Aorta (tissue), 5 donors: ENCODE data around the gene PPL. TPM values are rescaled to one million over a fixed set of nuclear protein-coding genes. Genes with fewer than 3 reads are reported as not detected.

Experiments
- ATAC-seq: fragments of 200-7000 bp; cut with Tn5 transposase; one replicate; pipeline ENCODE4 v1.9.1; 2022; ENCODE audit warnings: moderate library complexity; ENCODE audit not compliant: low FRiP score
- DNase-seq, 2 donors: peaks; one replicate each; pipeline ENCODE4 v3.0.0-alpha.2; 2020
- H3K27ac ChIP-seq, 2 donors: one replicate each; pipeline ENCODE4 v1.5.1; 2013; ENCODE audit warnings: low read length in 2 of 2, mild to moderate bottlenecking in 2 of 2, moderate library complexity in 2 of 2, control low read depth in 1 of 2, inconsistent platforms in 1 of 2, low read depth in 1 of 2
- H3K27me3 ChIP-seq, 2 donors: one replicate each; pipeline ENCODE4 v1.6.1; 2013; ENCODE audit warnings: control low read depth in 1 of 2, low read length in 1 of 2, mild to moderate bottlenecking in 1 of 2, moderate library complexity in 1 of 2; ENCODE audit not compliant: insufficient read depth in 2 of 2, control insufficient read depth in 1 of 2
- H3K36me3 ChIP-seq, 2 donors: one replicate each; pipeline ENCODE4 v1.6.1; 2013; ENCODE audit warnings: control low read depth in 1 of 2, low read length in 1 of 2, mild to moderate bottlenecking in 1 of 2; ENCODE audit not compliant: insufficient read depth in 2 of 2, control insufficient read depth in 1 of 2
- H3K4me1 ChIP-seq, 2 donors: one replicate each; pipeline ENCODE4 v1.6.1; 2013; ENCODE audit warnings: low read length in 2 of 2, control low read depth in 1 of 2, mild to moderate bottlenecking in 1 of 2, moderate library complexity in 1 of 2; ENCODE audit not compliant: insufficient read depth in 2 of 2, control insufficient read depth in 1 of 2
- H3K4me3 ChIP-seq, 2 donors: one replicate each; pipeline ENCODE4 v1.5.1; 2013; ENCODE audit warnings: low read length in 2 of 2, control low read depth in 1 of 2, mild to moderate bottlenecking in 1 of 2
- H3K9me3 ChIP-seq: one replicate; pipeline ENCODE4 v1.6.1; 2013; ENCODE audit warnings: mild to moderate bottlenecking, low read length; ENCODE audit not compliant: control insufficient read depth
- WGBS, 2 donors: extraction: QIAGEN DNeasy Blood & Tissue Kit; methylation state at CpG; one replicate each; pipeline ENCODE4 v1.1.7; 2013; 5-methylcytosine and 5-hydroxymethylcytosine counted together
- intact Hi-C, 2 donors: fragments of 100-400 bp; cut with DNase I; formaldehyde crosslinking; loops; one replicate each; pipeline versions ENCODE4 v1.14.2 to v1.15.0; 2022
- polyA plus RNA-seq, 2 donors: library from polyadenylated mRNA; stranded (reverse); fragments of 200-250 nt; gene quantifications; one replicate each; pipeline ENCODE4 v1.2.3, GENCODE V29; 2013
- total RNA-seq, 2 donors: library from RNA; stranded (reverse); fragmentation: NEBNext Ultra II Directional; extraction: Animal tissue kit (Norgen Biotek cat#: 25700); gene quantifications; one replicate each; pipeline ENCODE4 v1.2.1, GENCODE V29; 2021
- donor health status: healthy with polysubstance abuse.
- donor health status: Bipolar disorder and iron deficiency.
- donor health status: DM: no; HTN: no; CAD: no.
- donor health status: DM: no; HTN: no; CAD: no.
- donor health status: DM: yes; HTN: yes; CAD: no.

Gene PPL
- total and polyA plus RNA-seq, 4 donors: 5.9 to 23.9 (median 17.4) TPM

DNA sequence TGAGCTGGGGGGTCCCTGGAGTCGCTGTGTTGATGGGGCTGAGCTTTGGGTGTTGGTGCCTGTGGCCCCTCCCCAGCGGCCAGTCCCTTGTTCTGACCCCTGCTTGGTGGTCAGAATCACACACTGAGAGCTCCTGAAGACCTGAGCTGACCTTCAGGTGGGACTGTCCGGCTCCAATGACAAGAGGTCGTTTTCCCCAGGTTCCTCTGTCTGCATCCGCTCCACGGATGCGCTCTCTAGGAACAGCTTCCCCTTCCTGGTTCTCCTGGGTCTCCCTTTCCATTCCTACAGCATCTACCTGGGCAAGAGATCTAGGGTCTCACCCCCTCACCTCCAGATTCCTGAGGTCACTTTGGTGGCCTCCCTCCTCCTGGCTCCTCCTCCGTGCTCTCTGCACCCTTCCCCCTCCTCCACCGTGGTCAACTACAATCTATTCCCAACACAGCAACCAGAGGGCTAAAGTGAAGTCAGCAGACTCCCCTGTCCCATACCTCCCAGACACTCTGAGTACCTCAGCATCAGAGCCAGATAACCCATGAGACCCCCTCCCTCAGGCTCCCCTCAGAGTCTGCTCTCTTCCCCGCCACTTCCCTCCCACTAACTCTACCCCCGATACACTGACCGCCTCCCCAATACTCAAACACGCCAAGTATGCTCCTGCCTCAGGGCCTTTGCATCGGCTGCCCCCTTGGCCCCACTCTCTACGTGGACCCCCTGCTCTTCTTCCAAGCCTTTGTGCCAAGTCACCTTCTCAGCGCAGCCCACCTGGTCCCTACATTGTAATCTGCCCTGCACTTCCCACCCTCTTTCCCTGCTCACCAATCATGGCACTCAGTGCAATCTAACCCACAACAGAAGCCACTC, 12.2 kb upstream of the PPL start:
- ATAC-seq (no peak), DNase-seq (no peak)
- Histone ChIP-seq H3K9me3 (no peaks in the 10 kb centered on the region), H3K27ac (no peak overlapping the region), H3K4me3 (no peak overlapping the region), H3K27me3 (no peaks in the 10 kb centered on the region), H3K4me1 (peaks cover 0 to 4% of the 10 kb centered on the region in 2 donors), H3K36me3 (no peaks in the 10 kb centered on the region)
- intact Hi-C loops: loop anchor here in 1 of 2 donors (10.0 kb wide), 1 partner anchor 146 kb away; the partner anchor contains the start of gene EEF2KMT
- WGBS, 2 donors: 76 to 79% methylated on average over 16 of the region's 16 CpGs

DNA sequence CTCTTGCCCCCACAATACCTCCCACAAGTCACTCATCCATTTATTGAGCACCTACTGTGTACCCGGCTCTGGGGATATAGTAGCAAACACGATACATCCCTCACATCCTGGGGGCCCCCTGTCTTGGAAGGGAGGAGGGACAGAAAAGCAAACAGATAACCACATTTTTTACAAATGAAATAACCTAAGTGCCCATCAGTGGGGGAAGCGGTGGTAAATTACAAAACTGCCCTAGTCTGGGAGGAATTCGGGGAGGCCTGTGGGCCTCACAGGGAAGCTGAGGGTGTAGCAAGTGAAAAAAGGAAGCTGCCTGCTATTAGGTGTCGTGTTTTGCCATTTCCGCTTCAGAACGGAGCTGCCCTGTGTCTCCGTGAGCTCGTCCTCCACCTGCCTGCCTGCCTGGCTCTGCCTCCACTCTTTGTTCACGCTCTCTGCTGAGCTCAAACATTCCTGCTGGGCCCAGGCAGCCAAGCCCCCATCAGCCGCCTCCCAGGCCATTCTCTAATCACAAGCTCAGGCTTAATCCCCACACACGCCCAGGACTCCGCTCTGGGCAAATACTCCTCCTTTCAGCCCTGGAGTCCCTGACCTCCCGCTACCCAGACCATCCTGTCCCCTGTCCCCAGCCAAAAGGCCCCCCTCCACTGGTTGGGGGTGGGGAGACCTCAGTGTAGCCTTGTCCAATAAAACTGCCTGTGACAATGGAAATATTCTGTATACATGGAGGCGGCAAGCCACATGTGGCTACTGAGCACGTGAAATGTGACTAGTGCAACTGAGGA, 11.0 kb upstream of the PPL start:
- Histone ChIP-seq H3K36me3 (no peaks in the 10 kb centered on the region), H3K9me3 (no peaks in the 10 kb centered on the region), H3K4me3 (no peak overlapping the region), H3K4me1 (peaks cover 0 to 4% of the 10 kb centered on the region in 2 donors), H3K27ac (no peak overlapping the region), H3K27me3 (no peaks in the 10 kb centered on the region)
- ATAC-seq: no peak
- intact Hi-C loops: loop anchor here in 1 of 2 donors (10.0 kb wide), 1 partner anchor 147 kb away; the partner anchor contains the start of gene EEF2KMT
- WGBS, 2 donors: 86 to 88% methylated on average over 16 of the region's 16 CpGs
- peak in 1 of 2 donors; percentile 35 for DNase-seq

DNA sequence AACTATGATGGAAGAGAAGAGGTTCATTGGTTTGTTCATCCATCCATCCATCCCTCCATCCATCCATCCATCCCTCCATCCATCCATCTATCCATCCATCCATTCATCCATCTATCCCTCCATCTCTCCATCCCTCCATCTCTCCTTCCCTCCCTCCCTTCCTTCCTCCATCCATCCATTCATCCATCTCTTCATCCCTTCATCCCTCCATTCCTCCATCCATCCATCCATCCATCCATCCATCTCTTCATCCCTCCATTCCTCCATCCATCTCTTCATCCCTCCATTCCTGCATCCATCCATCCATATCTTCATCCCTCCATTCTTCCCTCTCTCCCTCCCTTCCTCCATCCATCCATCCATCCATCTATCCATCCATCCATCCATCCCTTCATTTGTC, 10.0 kb upstream of the PPL start:
- Histone ChIP-seq H3K36me3 (no peaks in the 10 kb centered on the region), H3K4me3 (no peak overlapping the region), H3K27ac (no peak overlapping the region), H3K27me3 (no peaks in the 10 kb centered on the region), H3K4me1 (peaks cover 0 to 4% of the 10 kb centered on the region in 2 donors), H3K9me3 (no peaks in the 10 kb centered on the region)
- ATAC-seq (no peak), DNase-seq (no peak)
- intact Hi-C loops: loop anchor here in 1 of 2 donors (10.0 kb wide), 1 partner anchor 148 kb away; the partner anchor contains the start of gene EEF2KMT

DNA sequence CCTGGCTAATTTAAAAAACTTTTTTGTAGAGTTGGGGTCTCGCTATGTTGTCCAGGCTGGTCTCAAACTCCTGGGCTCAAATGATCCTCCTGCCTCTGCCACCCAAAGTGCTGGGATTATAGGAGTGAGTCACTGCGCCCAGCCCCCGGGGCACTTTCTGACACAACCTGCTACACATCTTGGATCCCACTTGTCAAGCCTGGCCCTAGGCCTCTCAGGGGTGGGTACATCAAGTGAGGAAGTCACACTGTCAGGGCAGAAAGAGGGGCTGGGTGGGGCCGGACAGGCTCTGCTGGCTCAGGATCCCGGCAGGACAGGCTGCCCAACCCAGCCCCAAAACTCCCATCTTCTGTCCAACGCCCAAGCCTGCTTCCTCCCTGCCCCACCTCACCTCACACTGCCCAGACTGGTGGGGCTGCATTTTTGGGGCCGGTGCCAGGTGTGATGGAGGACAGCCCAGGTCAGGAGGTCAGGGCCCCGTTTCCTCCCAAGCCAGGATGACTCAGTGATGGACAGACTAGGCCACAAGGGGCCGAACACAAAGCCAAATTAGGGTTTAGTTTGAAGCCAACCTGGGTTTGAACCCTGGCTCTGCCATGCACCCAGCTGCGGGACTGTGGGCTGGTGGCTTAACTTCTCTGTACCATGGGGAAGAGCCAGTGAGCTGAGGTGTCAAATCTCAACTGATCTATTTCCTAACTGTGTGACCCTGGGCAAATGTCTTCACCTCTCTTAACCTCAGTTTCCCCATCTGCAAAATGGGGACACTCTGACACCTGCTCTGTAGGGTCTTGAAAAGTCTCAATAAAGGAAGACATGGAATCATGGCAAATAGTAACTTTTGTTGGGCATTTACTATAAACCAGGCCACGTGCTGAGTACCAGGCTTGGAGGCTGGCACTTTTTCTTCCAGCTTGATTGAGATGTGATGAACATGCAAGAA, 8.9 kb upstream of the PPL start:
- peak; percentile 56 to 79 for DNase-seq
- intact Hi-C loops: loop anchor here in 1 of 2 donors (10.0 kb wide), 1 partner anchor 149 kb away; the partner anchor contains the start of gene EEF2KMT
- Histone ChIP-seq H3K4me3 (no peak overlapping the region), H3K27ac (peak overlapping the region in 1 of 2 donors; percentile 82), H3K27me3 (no peaks in the 10 kb centered on the region), H3K36me3 (no peaks in the 10 kb centered on the region), H3K4me1 (peaks cover 0 to 4% of the 10 kb centered on the region in 2 donors), H3K9me3 (no peaks in the 10 kb centered on the region)
- 57 to 65% methylated on average over 11 of the region's 11 CpGs for WGBS, 2 donors
- no peak for ATAC-seq

DNA sequence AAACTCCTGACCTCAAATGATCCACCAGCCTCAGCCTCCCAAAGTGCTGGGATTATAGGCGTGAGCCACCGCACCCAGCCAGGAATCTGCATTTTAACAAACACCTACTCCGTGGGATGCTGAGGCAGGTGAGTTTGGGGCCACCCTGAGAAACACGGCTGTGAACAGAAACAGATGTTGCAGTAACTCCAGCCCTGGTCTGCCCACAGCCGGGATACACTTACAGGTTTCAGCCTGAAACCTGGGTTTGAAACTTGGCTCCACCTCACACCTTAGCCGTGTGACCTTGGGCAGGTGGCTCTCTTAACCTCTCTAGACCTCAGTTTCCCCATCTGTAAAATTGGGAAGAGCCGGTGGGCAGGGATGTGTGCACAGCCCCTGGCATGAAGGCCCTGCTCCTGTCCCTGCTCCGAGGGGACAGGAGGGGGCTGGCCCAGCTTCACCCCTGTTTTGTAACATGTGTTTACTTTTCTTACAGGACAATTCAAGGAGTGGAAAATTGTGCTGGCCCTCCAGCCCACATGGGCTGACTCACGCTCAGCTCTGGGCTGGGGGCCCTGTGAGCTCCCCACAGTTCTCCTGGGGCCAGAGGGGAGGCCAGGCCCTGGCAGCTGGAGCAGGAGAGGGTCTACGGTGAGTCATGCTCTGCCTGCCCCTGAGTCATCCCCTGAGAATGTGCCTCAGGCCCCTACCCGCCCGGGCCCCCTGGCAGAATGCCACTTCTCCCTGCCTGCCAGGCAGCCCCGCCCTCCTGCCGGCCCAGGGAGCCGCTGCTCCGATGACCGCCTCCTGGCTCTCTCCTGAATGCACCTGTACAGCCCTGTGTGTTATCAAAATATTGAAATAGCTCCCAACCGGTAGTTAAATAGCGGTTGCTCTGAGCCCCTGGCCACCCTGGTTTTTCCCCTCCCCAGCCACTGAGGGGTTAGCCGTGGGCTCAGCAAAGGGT, 7.7 kb upstream of the PPL start:
- Histone ChIP-seq H3K4me1 (peaks cover 0 to 4% of the 10 kb centered on the region in 2 donors), H3K36me3 (no peaks in the 10 kb centered on the region), H3K9me3 (no peaks in the 10 kb centered on the region), H3K27ac (peak overlapping the region; percentile 82 to 84), H3K4me3 (no peak overlapping the region), H3K27me3 (no peaks in the 10 kb centered on the region)
- intact Hi-C loops: loop anchor here (5.0 to 10.0 kb wide), 2 partner anchors 97 to 150 kb away; partner anchors contain the start of genes GLYR1 (in 2 of the 2), UBN1 (in 2 of the 2) and EEF2KMT (in 1 of the 2)
- 18 to 19% methylated on average over 20 of the region's 20 CpGs for WGBS, 2 donors
- DNase-seq (peak; percentile 95 to 98), ATAC-seq (peak; percentile 96)

DNA sequence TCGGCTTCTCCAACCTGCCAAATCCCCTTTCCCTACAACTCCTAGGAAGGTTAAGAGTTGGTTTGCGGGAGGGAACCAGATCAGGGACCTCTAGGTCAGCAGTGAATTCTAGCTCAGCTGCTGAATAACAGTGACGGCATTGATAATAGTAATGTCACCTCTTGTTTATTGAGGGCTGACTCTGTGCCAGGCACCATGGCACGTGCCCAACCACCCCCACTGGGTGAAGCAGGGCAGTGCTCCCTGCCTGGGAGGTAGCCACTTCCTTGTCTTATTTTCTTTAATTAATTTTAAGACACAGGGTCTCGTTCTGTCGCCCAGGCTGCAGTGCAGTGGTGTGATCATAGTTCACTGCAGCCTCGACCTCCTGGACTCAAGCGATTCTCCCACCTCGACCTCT, 5.5 kb upstream of the PPL start:
- ATAC-seq: no peak
- no peaks in the 10 kb centered on the region for H3K36me3 ChIP-seq
- H3K9me3 ChIP-seq: no peaks in the 10 kb centered on the region
- peak overlapping the region in 1 of 2 donors; percentile 58 for H3K27ac ChIP-seq
- 46 to 50% methylated on average over 9 of the region's 9 CpGs for WGBS, 2 donors
- intact Hi-C loops: loop anchor here (5.0 to 10.0 kb wide), 2 partner anchors 95 to 152 kb away; partner anchors contain the start of genes GLYR1 (in 2 of the 2), UBN1 (in 2 of the 2) and EEF2KMT (in 1 of the 2)
- no peak overlapping the region for H3K4me3 ChIP-seq
- H3K27me3 ChIP-seq: no peaks in the 10 kb centered on the region
- DNase-seq: no peak
- peaks cover 0 to 4% of the 10 kb centered on the region in 2 donors for H3K4me1 ChIP-seq

DNA sequence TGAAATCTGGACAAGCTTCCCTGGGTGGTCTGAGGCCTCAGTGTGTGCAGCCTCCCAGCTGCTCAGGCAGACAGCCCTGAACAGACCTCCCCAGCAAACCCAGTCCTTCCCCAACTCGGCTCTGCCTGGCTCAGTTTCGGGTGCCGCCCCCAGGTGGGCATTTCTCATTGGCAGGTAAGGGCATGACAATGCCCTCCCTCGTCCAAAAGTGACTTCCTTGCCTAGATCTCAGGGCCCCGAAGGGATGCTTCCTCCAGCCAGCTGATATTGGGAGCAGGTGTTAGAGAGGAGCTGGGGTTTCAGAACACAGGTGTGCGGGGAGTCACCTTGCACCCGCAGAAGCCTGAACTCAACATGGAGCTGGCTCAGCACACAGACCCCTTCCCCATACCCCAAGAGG, 3.8 kb upstream of the PPL start:
- H3K27me3 ChIP-seq: no peaks in the 10 kb centered on the region
- no peaks in the 10 kb centered on the region for H3K9me3 ChIP-seq
- DNase-seq (no peak), ATAC-seq (no peak)
- 78% methylated on average over 7 of the region's 7 CpGs for WGBS, 2 donors
- intact Hi-C loops: loop anchor here (5.0 to 10.0 kb wide), 2 partner anchors 93 to 154 kb away; partner anchors contain the start of genes GLYR1 (in 2 of the 2), UBN1 (in 2 of the 2) and EEF2KMT (in 1 of the 2)
- peaks cover 0 to 4% of the 10 kb centered on the region in 2 donors for H3K4me1 ChIP-seq
- H3K4me3 ChIP-seq: no peak overlapping the region
- H3K36me3 ChIP-seq: no peaks in the 10 kb centered on the region
- H3K27ac ChIP-seq: no peak overlapping the region
